Pancreas (tissue), 10 donors: Measurements from ENCODE around the gene DGKH. TPM values are rescaled to one million over a fixed set of nuclear protein-coding genes. Genes with fewer than 3 reads are reported as not detected.
"Not testable (repeated sequence)": the region's sequence is repeated elsewhere in the genome, so short reads cannot be mapped to it uniquely, and the experiment has no call there.

Experiments
- ATAC-seq, 4 donors: fragments of 200-7000 bp; cut with Tn5 transposase; one replicate each; pipeline versions ENCODE4 v1.8.0 to v1.9.1; 2020; ENCODE audit warnings: mild to moderate bottlenecking in 4 of 4, moderate library complexity in 4 of 4
- DNase-seq, 6 donors: peaks; one replicate each; pipeline ENCODE4 v3.0.0-alpha.2; 2020
- FAIRE-seq: peaks from 2 replicates; lab custom pipeline; 2012; peaks lifted over from hg19 to GRCh38; lab: Jason Lieb, UNC
- H3K27ac ChIP-seq, 4 donors: fragments of 200-600 bp; sonication (generic); 1 replicate in 3 of 4; 2 replicates in 1 of 4; pipeline versions ENCODE4 v1.5.0 to v1.8.0; 2020
- H3K27me3 ChIP-seq, 4 donors: fragments of 200-600 bp; one replicate each; pipeline ENCODE4 v1.8.0; 2021
- H3K36me3 ChIP-seq, 3 donors: fragments of 200-600 bp; sonication (generic) in 1 of 3; one replicate each; pipeline versions ENCODE4 v1.5.0 to v1.8.0; 2020 to 2021
- H3K4me1 ChIP-seq, 3 donors: fragments of 200-600 bp; one replicate each; pipeline ENCODE4 v1.8.0; 2021
- H3K4me3 ChIP-seq, 4 donors: fragments of 200-600 bp; sonication (generic) in 2 of 4; one replicate each; pipeline versions ENCODE4 v1.5.0 to v1.8.0; 2020 to 2021
- H3K9me3 ChIP-seq, 4 donors: fragments of 200-600 bp; one replicate each; pipeline ENCODE4 v1.8.0; 2021
- CTCF ChIP-seq, 4 donors: fragments of 200-600 bp; sonication (generic) in 3 of 4; IDR thresholded peaks; one replicate each; pipeline versions ENCODE4 v1.5.0 to v1.8.0; 2021; ENCODE audit warnings: antibody characterized with exemption in 4 of 4
- WGBS, 2 donors: extraction: QIAGEN DNeasy Blood & Tissue Kit; methylation state at CpG; one replicate each; pipeline ENCODE4 v1.1.7; 2013; 5-methylcytosine and 5-hydroxymethylcytosine counted together
- intact Hi-C, 3 donors: fragments of 100-400 bp; cut with DNase I; formaldehyde crosslinking; loops; one replicate each; pipeline versions ENCODE4 v1.11.1 to v1.14.2; 2022
- polyA plus RNA-seq, 2 donors: library from polyadenylated mRNA; stranded (reverse); fragments of 200-250 nt; gene quantifications; one replicate each; pipeline ENCODE4 v1.2.3, GENCODE V29; 2013
- total RNA-seq, 6 donors: library from RNA; stranded (reverse); fragmentation: NEBNext Ultra II Directional in 4 of 6; extraction: Animal tissue kit (Norgen Biotek cat#: 25700) in 4 of 6; gene quantifications; one replicate each; pipeline versions ENCODE4 v1.2.1 to v1.2.4, GENCODE V29; 2021 to 2023
- donor health status: healthy with polysubstance abuse.
- donor health status: DM: no; HTN: no; CAD: no; lungs with moderate emphysema.
- donor health status: DM: no; HTN: no; CAD: no.
- donor health status: control.
- donor health status: control.
- donor health status: Bipolar disorder and iron deficiency.
- donor health status: DM: yes; HTN: yes; CAD: no.
- donor health status: DM: no; HTN: no; CAD: no.
- donor health status: DM: no; HTN: no; CAD: no.
- donor health status: DM: yes; HTN: yes; CAD: no.

The DGKH gene
- total and polyA plus RNA-seq, 8 donors, result 0.87 to 5.0 (median 1.6) TPM

GRCh38 chr13:42137856-42138537 lies 89.5 kb downstream of the DGKH start:
- no peak for ATAC-seq
- H3K4me3 ChIP-seq, result no peak overlapping the region
- no peaks in the 10 kb centered on the region for H3K4me1 ChIP-seq
- H3K27me3 ChIP-seq, result no peaks in the 10 kb centered on the region
- no peak for FAIRE-seq
- no peak overlapping the region for H3K27ac ChIP-seq
- WGBS, 2 donors, result 84 to 88% methylated on average over 3 of the region's 3 CpGs
- no peaks in the 10 kb centered on the region for H3K9me3 ChIP-seq
- DNase-seq, result no peak
- no peaks in the 10 kb centered on the region for H3K36me3 ChIP-seq
- TF ChIP-seq CTCF (IDR thresholded peaks at IDR 0.05), result no peak
- intact Hi-C loops, result no loop called here

GRCh38 chr13:42140494-42140893 lies 92.0 kb downstream of the DGKH start:
- H3K27me3 ChIP-seq, result no peaks in the 10 kb centered on the region
- no peak overlapping the region for H3K27ac ChIP-seq
- FAIRE-seq (no peak), ATAC-seq (no peak), DNase-seq (no peak)
- no peaks in the 10 kb centered on the region for H3K36me3 ChIP-seq
- 57 to 72% methylated on average over 2 of the region's 2 CpGs for WGBS, 2 donors
- no peak overlapping the region for H3K4me3 ChIP-seq
- H3K9me3 ChIP-seq, result no peaks in the 10 kb centered on the region
- no peak for TF ChIP-seq CTCF (IDR thresholded peaks at IDR 0.05)
- intact Hi-C loops, result no loop called here
- H3K4me1 ChIP-seq, result no peaks in the 10 kb centered on the region

DNA sequence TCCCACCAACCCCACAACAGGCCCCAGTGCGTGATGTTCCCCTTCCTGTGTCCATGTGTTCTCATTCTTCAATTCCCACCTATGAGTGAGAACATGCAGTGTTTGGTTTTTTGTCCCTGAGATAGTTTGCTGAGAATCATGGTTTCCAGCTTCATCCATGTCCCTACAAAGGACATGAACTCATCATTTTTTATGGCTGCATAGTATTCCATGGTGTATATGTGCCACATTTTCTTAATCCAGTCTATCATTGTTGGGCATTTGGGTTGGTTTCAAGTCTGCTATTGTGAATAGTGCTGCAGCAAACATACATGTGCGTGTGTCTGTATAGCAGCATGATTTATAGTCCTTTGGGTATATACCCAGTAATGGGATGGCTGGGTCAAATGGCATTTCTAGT lies 92.6 kb downstream of the DGKH start:
- ATAC-seq, H3K9me3 ChIP-seq, H3K36me3 ChIP-seq, H3K27ac ChIP-seq, FAIRE-seq, H3K27me3 ChIP-seq, H3K4me3 ChIP-seq, DNase-seq, intact Hi-C loops, H3K4me1 ChIP-seq: not testable (repeated sequence)
- 93 to 96% methylated on average over 2 of the region's 2 CpGs for WGBS, 2 donors

DNA sequence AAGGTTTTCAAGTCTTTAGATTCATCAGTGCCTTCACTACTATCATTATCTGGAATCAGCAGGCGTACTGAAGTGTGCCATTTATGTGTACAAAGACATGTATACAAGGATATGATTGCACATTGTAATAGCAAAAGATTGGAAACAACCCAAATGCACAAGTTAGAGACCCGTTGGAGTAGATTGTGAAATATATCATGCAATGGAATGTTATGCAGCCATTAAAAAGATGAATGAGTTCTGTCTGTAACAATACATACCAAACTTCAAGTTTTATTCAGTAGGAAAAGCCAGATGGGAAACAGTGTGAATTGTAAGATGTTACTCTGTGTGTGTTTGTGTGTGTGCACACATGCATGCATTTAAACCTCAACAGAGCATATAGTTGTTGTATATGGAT lies 97.9 kb downstream of the DGKH start:
- H3K4me3 ChIP-seq, result no peak overlapping the region

GRCh38 chr13:42148538-42148937 lies 100.1 kb downstream of the DGKH start:
- TF ChIP-seq CTCF (IDR thresholded peaks at IDR 0.05), result no peak
- H3K4me3 ChIP-seq, result no peak overlapping the region
- WGBS, 2 donors, result 76 to 92% methylated on average over 7 of the region's 7 CpGs
- no peaks in the 10 kb centered on the region for H3K27me3 ChIP-seq
- ATAC-seq, result no peak
- H3K36me3 ChIP-seq, result no peaks in the 10 kb centered on the region
- H3K27ac ChIP-seq, result no peak overlapping the region
- H3K9me3 ChIP-seq, result no peaks in the 10 kb centered on the region
- no peak for FAIRE-seq
- no peak for DNase-seq
- no peaks in the 10 kb centered on the region for H3K4me1 ChIP-seq
- intact Hi-C loops, result no loop called here

More for the DNA sequence above, 97.9 kb downstream of the DGKH start:
- ATAC-seq (no peak), DNase-seq (no peak), FAIRE-seq (no peak)
- TF ChIP-seq CTCF (IDR thresholded peaks at IDR 0.05), result no peak
- Histone ChIP-seq H3K27me3 (no peaks in the 10 kb centered on the region), H3K27ac (no peak overlapping the region), H3K4me1 (no peaks in the 10 kb centered on the region), H3K36me3 (no peaks in the 10 kb centered on the region), H3K9me3 (no peaks in the 10 kb centered on the region)
- 60 to 65% methylated on average over 2 of the region's 2 CpGs for WGBS, 2 donors
- intact Hi-C loops, result no loop called here
